ENCODE measurements around the gene BEX2. TPM values are rescaled to one million over a fixed set of nuclear protein-coding genes. Genes with fewer than 3 reads are reported as not detected.
"Not testable (repeated sequence)": the region's sequence is repeated elsewhere in the genome, so short reads cannot be mapped to it uniquely, and the experiment has no call there.

The BEX2 gene
- total RNA-seq, result 41.7 TPM

GRCh38 chrX:103310555-103311398 is at the start of gene BEX2:
BEX2 (minus strand) TSS chrX:103310990; CDS start chrX:103309976, 1,014 bp downstream.
- DNase-seq (ENCODE audit: low read depth in 2 of 3, low spot score in 2 of 3), result peak; percentile 57 to 88 (median 80)

DNA sequence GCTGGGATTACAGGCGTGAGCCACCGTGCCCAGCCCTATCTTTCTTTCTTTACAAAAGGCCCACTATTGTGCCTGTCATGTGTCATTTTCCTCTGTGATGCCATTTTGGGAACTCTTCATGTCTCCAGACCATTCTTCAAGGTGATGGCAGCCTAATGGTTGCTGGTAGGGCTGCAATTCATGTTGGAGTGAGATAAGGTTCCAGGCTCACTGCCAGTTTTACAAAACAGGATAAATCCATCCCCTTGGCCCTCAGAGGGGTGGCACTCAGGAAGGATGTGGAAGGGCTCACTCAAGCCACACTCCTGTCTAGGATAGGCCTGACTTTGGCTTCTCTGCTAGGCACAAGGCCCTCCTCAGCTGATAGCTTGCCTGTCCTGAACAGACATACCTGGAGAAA is 49.3 kb upstream of the BEX2 start:
- DNase-seq (ENCODE audit: low read depth in 2 of 3, low spot score in 2 of 3), result peak in 2 of 3 donors; percentile 24 to 68

- DNase-seq (ENCODE audit: low read depth in 2 of 3, low spot score in 2 of 3), result not testable (repeated sequence)
These were observed 48.8 kb upstream of the BEX2 start for GRCh38 chrX:103359605-103360004.

DNA sequence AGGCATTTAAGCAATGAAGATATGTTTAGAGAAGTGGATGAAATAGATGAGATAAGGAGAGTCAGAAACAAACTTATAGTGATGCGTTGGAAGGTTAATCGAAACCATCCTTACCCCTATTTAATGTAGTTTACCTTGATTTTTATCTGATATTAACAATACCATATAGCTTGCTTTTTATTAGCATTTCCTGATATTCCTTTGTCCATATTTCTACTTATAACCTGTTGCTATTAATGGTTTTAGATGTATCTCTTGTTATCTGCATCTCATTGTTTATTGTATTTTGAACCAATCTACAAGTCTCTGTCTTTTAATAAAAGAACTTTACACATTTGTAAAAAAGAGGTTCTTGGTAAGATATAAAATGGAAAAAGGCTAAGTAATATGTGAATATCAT is 47.1 kb upstream of the BEX2 start:
- DNase-seq (ENCODE audit: low read depth in 2 of 3, low spot score in 2 of 3), result no peak

DNA sequence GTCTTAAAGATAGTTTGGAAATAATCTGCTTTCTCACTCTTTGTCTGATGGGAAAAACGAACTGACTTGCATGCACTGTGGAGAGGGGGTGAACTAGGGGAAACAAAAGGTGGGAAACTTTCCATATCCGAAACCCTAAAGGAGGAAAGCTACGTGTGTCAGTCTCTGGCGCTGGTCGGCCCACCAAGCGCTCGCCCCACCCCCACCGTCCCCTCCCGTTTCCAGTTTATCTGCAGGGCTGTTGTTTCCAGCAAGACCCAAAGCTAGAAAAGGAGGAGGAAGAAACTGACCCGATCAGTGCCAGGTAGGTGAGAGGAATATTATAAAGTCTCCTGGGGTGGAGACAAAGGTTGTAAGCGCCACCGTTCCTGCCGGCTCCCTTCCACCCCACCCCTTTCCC is 46.1 kb upstream of the BEX2 start:
- no peak for DNase-seq (ENCODE audit: low read depth in 2 of 3, low spot score in 2 of 3)

GRCh38 chrX:103356130-103356798 is 45.5 kb upstream of the BEX2 start, which contains the start of gene TCEAL9:
TCEAL9 (plus strand) TSS chrX:103356506; CDS start chrX:103357685, 1,179 bp downstream.
- peak in 2 of 3 donors; percentile 34 to 39 for DNase-seq (ENCODE audit: low read depth in 2 of 3, low spot score in 2 of 3)

- DNase-seq (ENCODE audit: low read depth in 2 of 3, low spot score in 2 of 3), result no peak
These were observed 37.0 kb upstream of the BEX2 start for GRCh38 chrX:103347682-103348397.

DNA sequence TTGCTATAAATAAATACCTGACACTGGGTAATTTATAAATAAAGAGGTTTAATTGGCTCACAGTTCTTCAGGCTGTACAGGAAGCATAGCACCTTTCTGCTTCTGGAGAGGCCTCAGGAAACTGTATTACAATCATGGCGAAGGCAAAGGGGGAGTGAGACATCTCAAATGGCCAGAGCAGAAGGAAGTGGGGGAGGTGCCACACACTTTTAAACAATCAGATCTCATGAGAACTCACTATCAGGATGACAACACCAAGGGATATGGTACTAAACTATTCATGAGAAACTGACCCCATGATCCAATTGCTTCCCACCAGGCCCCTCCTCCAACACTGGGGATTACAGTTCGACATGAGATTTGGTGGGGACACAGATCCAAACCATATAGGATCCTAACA is 33.8 kb upstream of the BEX2 start:
- no peak for DNase-seq (ENCODE audit: low read depth in 2 of 3, low spot score in 2 of 3)

GRCh38 chrX:103343105-103343504 is 32.3 kb upstream of the BEX2 start:
- DNase-seq (ENCODE audit: low read depth in 2 of 3, low spot score in 2 of 3), result peak; percentile 6 to 70 (median 28)

DNA sequence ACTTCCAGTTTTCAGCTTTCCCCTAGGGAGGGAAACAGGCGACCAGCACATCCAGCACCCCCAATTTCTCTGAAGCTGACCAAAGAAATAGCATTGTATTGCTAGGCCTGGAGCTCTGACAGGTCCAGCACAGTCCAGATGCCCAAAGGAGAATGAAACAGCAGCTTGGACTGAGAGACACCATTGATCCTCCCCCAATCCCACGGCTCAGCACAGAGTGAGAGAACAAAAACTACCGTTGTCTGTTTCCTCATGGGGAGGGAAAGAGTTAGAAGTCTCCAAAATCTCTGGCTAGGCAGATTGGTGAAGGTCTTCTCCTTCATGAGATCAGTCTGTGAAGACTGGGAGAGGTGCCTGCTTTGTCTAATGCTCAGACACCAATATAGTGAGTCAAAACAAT is 27.9 kb upstream of the BEX2 start:
- no peak for DNase-seq (ENCODE audit: low read depth in 2 of 3, low spot score in 2 of 3)

GRCh38 chrX:103330681-103331288 is 20.0 kb upstream of the BEX2 start:
- DNase-seq (ENCODE audit: low read depth in 2 of 3, low spot score in 2 of 3), result no peak

GRCh38 chrX:103329991-103330390 is 19.2 kb upstream of the BEX2 start, which contains the start of gene TCEAL7:
TCEAL7 (plus strand) TSS chrX:103330239; CDS start chrX:103331404, 1,165 bp downstream.
- DNase-seq (ENCODE audit: low read depth in 2 of 3, low spot score in 2 of 3), result no peak

DNA sequence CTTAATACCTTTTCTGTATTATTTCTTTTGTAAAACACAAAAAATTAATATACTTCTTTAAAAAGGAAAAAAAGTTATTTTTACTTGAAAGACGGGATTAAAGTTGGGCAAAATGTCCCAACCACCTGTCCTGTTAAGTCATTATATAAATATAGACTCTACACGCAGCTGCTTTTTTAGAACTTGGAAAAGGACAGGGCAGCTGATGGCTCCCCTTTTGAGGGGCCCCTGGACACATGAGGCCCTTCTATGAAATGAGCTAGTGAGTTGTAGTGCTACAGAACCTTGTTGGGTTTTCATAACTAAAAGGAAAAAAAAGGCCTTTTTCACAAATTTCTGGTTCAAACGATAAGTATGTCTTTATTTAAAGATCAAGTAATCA is 600 bp upstream of the BEX2 start:
- no peak for DNase-seq (ENCODE audit: low read depth in 2 of 3, low spot score in 2 of 3)

- DNase-seq (ENCODE audit: low read depth in 2 of 3, low spot score in 2 of 3), result peak in 2 of 3 donors; percentile 14 to 54
These were observed 783 bp downstream of the BEX2 start for GRCh38 chrX:103309860-103310554.

DNA sequence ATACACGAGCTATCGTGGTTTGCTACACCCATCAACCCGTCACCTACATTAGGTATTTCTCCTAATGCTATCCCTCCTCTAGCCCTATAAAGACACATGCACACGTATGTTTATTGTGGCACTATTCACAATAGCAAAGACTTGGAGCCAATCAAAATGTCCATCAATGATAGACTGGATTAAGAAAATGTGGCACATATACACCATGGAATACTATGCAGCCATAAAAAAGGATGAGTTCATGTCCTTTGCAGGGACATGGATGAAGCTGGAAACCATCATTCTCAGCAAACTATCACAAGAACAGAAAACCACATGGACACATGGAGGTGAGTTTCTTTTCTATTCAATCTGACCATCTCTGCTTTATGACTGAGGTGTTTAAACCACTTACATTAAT is 5.1 kb downstream of the BEX2 start:
- not testable (repeated sequence) for DNase-seq (ENCODE audit: low read depth in 2 of 3, low spot score in 2 of 3)

DNA sequence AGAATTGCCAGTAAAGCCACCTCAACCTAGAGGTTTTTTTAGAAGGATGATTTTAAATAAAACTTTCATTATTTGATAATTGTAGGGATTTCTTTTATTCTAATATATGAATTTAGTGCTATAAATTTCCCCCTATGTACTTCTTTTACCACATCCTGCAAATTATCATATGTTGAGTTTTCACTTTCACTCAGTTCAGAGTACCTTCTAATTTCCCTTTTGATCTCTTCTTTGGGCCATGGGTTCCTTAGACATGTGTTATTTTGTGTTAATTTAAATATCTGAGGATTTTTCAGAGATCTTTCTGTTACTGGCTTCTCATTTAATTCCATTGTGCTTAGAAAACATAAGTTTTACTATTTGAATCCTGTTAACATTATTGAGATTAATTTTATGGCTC is 6.1 kb downstream of the BEX2 start:
- DNase-seq (ENCODE audit: low read depth in 2 of 3, low spot score in 2 of 3), result no peak

- no peak for DNase-seq (ENCODE audit: low read depth in 2 of 3, low spot score in 2 of 3)
These were observed 17.7 kb downstream of the BEX2 start for GRCh38 chrX:103293118-103293517.

- no peak for DNase-seq (ENCODE audit: low read depth in 2 of 3, low spot score in 2 of 3)
These were observed 31.2 kb downstream of the BEX2 start for GRCh38 chrX:103279624-103280023.

DNA sequence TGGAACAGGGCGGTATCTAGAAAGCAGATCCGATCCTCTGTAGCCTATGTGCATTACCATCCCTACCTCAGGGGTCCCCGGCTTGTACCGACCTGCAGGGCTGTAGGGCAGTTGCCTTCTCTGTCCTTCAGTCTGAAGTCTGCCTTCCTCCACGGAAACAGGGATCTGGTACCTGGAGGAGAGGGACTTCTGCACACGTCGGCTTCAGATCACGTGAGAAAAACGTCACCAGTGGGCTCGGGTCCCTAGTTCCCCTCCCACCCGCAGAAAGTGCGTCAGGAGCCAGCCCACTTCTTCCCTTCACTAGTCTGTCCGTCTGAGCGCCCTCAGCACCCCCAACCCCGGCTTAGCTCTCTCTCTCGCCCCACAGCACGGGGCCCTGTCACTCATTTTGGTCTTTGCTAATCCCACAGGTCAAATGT is 34.2 kb downstream of the BEX2 start, which contains the start of gene TCEAL5:
TSS of gene TCEAL5 (minus strand) at position 170 of the 422 bp plus-strand sequence. CDS start 2,187 bp downstream, outside the sequence.
- peak in 2 of 3 donors; percentile 42 to 67 for DNase-seq (ENCODE audit: low read depth in 2 of 3, low spot score in 2 of 3)
